Endothelial cell of umbilical vein (primary cell): ENCODE data around the gene ATF1. TPM values are rescaled to one million over a fixed set of nuclear protein-coding genes. Genes with fewer than 3 reads are reported as not detected.

Experiments
- BruUV-seq: library from RNA; stranded (reverse); fragments of 400-500 nt; replicated peaks from 2 replicates; lab custom pipeline; 2021; lab: Mats Ljungman, UMichigan
- CTCF ChIA-PET: fragments of 300-600, 350-600 bp; sonication (Branson Sonifier 250); formaldehyde crosslinking; loops from one replicate; lab custom pipeline; 2021; ENCODE audit warnings: antibody characterized with exemption, inconsistent platforms; lab: Charles Lee
- POLR2A ChIA-PET: fragments of 300-600, 350-600 bp; sonication (Branson Sonifier 250); formaldehyde crosslinking; loops from one replicate; lab custom pipeline; 2021; ENCODE audit warnings: antibody characterized with exemption, inconsistent platforms; lab: Charles Lee
- DNase-seq: peaks from one replicate; pipeline ENCODE4 v3.0.0-alpha.2; 2011; ENCODE audit warnings: low read depth, low spot score
- FAIRE-seq: peaks from 2 replicates; lab custom pipeline; 2011; peaks lifted over from hg19 to GRCh38; lab: Jason Lieb, UNC
- H2AFZ ChIP-seq: 2 replicates; pipeline ENCODE4 v1.6.0; 2012; ENCODE audit warnings: low read depth, low read length, control low read depth, inconsistent platforms
- H3K27ac ChIP-seq: 2 replicates; pipeline ENCODE4 v1.5.1; 2011; ENCODE audit warnings: low read depth, mild to moderate bottlenecking, control low read depth, low read length, moderate library complexity; ENCODE audit not compliant: insufficient read depth
- H3K27me3 ChIP-seq, 2 experiments: 2 replicates each; pipeline versions ENCODE4 v1.6.0 to v1.6.1; 2011; ENCODE audit warnings: low read length in 2 of 2, mixed read lengths in 1 of 2; ENCODE audit not compliant: control insufficient read depth in 2 of 2, insufficient read depth in 2 of 2
- H3K36me3 ChIP-seq, 2 experiments: 2 replicates in 1 of 2; 3 replicates in 1 of 2; pipeline ENCODE4 v1.5.1; 2011; ENCODE audit warnings: low read length in 2 of 2, mild to moderate bottlenecking in 1 of 2, moderate library complexity in 1 of 2; ENCODE audit not compliant: control insufficient read depth in 2 of 2, insufficient read depth in 2 of 2; ENCODE audit errors: extremely low read depth in 1 of 2
- H3K4me1 ChIP-seq: 3 replicates; pipeline ENCODE4 v1.5.1; 2011; ENCODE audit warnings: mild to moderate bottlenecking, low read length; ENCODE audit not compliant: control insufficient read depth, insufficient read depth; ENCODE audit errors: extremely low read depth
- H3K4me2 ChIP-seq: 2 replicates; pipeline ENCODE4 v1.6.1; 2011; ENCODE audit warnings: low read length, control low read depth, mixed read lengths; ENCODE audit not compliant: insufficient read depth
- H3K4me3 ChIP-seq, 3 experiments: fragments of 200-600 bp in 1 of 3; sonication (generic), shearing (Covaris generic) in 1 of 3; replicated peaks in 1 of 3; 2 replicates each; pipeline ENCODE4 v1.5.1; 2011 to 2016; ENCODE audit warnings: control low read depth in 3 of 3, low read length in 3 of 3, mild to moderate bottlenecking in 2 of 3, inconsistent platforms in 1 of 3, low read depth in 1 of 3, moderate library complexity in 1 of 3; ENCODE audit not compliant: insufficient read depth in 1 of 3
- H3K79me2 ChIP-seq: 2 replicates; pipeline ENCODE4 v1.6.0; 2012; ENCODE audit warnings: low read length, inconsistent platforms; ENCODE audit not compliant: control insufficient read depth, insufficient read depth
- H3K9ac ChIP-seq: replicated peaks from 2 replicates; pipeline ENCODE3; 2011; ENCODE audit warnings: low read length, control low read depth; ENCODE audit not compliant: insufficient read depth; ENCODE audit errors: extremely low read depth
- H3K9me1 ChIP-seq: replicated peaks from 3 replicates; pipeline ENCODE4 v1.6.0; 2011; ENCODE audit warnings: mild to moderate bottlenecking, low read length; ENCODE audit not compliant: control insufficient read depth, insufficient read depth; ENCODE audit errors: extremely low read depth
- H3K9me3 ChIP-seq: replicated peaks from 2 replicates; pipeline ENCODE4 v1.5.1; 2012; ENCODE audit warnings: low read length, inconsistent platforms; ENCODE audit not compliant: control insufficient read depth, insufficient read depth
- H4K20me1 ChIP-seq: replicated peaks from 2 replicates; pipeline ENCODE3; 2011; ENCODE audit warnings: mild to moderate bottlenecking, low read length; ENCODE audit not compliant: control insufficient read depth, insufficient read depth; ENCODE audit errors: extremely low read depth
- CTCF ChIP-seq, 2 donors: IDR thresholded peaks; 1 replicate in 1 of 2; 2 replicates in 1 of 2; pipeline ENCODE4 v1.5.1; 2011; ENCODE audit warnings: low read length in 2 of 2, mild to moderate bottlenecking in 2 of 2, moderate library complexity in 2 of 2, control low read depth in 1 of 2, inconsistent platforms in 1 of 2, low read depth in 1 of 2; ENCODE audit not compliant: insufficient read depth in 1 of 2; ENCODE audit errors: extremely low read depth in 1 of 2
- EZH2 ChIP-seq: IDR thresholded peaks from 2 replicates; pipeline ENCODE4 v1.6.1; 2012; ENCODE audit warnings: borderline replicate concordance, low read depth, mild to moderate bottlenecking, moderate library complexity, low read length, inconsistent platforms; ENCODE audit not compliant: severe bottlenecking
- FOS ChIP-seq: IDR thresholded peaks from 2 replicates; pipeline ENCODE4 v1.6.1; 2011; ENCODE audit warnings: mild to moderate bottlenecking, low read length, moderate library complexity, borderline replicate concordance; ENCODE audit not compliant: insufficient read depth
- GATA2 ChIP-seq: IDR thresholded peaks from 2 replicates; pipeline ENCODE4 v1.7.0; 2011; ENCODE audit warnings: low read depth, mild to moderate bottlenecking, moderate library complexity, mixed read lengths, low read length; ENCODE audit not compliant: insufficient read length, insufficient read depth
- JUN ChIP-seq: IDR thresholded peaks from 2 replicates; pipeline ENCODE4 v1.6.1; 2011; ENCODE audit warnings: borderline replicate concordance, low read depth; ENCODE audit not compliant: insufficient read length, insufficient read depth
- MAX ChIP-seq: IDR thresholded peaks from 2 replicates; pipeline ENCODE4 v1.6.1; 2011; ENCODE audit not compliant: insufficient read depth, insufficient read length
- MYC ChIP-seq: IDR thresholded peaks from one replicate; pipeline ENCODE4 v1.6.1; 2011; ENCODE audit warnings: mild to moderate bottlenecking, low read depth, low read length
- POLR2A ChIP-seq: IDR thresholded peaks from 2 replicates; pipeline ENCODE4 v1.6.1; 2012; ENCODE audit warnings: low read depth, mild to moderate bottlenecking, control low read depth, low read length
- POLR2AphosphoS5 ChIP-seq: IDR thresholded peaks from 2 replicates; pipeline ENCODE4 v1.6.1; 2012; ENCODE audit warnings: low read depth, mild to moderate bottlenecking, control low read depth, low read length, moderate library complexity; ENCODE audit not compliant: insufficient read depth
- dilution Hi-C: fragments of 300-500 bp; cut with MboI; formaldehyde crosslinking; loops from one replicate; pipeline ENCODE4 v1.15.0; 2019; ENCODE audit warnings: low sequenced_read_pairs; ENCODE audit not compliant: extremely low pct_ligation_motif_present
- intact Hi-C: fragments of 100-400 bp; cut with micrococcal nuclease; formaldehyde crosslinking; loops from one replicate; pipeline ENCODE4 v1.10.0; 2022
- polyA plus RNA-seq, 4 experiments: library from polyadenylated mRNA; depleted of rRNA in 3 of 4; stranded (reverse) in 3 of 4; unstranded in 1 of 4; fragments of >200 nt; gene quantifications; 2 replicates each; pipeline versions ENCODE4 v1.2.1 to v1.2.3, GENCODE V29; 2011 to 2012; ENCODE audit warnings: missing spikeins in 1 of 4
- total RNA-seq: library from RNA; stranded (reverse); gene quantifications from 2 replicates; pipeline ENCODE4 v1.2.3, GENCODE V29; 2021

ATF1 gene
- total and polyA plus RNA-seq, 2 donors (not counting 3 experiments of a cell fraction or from before 2014, with no cell fraction given) = 14.5 to 26.7 TPM

GRCh38 chr12:50778663-50779590 lies 15.0 kb downstream of the ATF1 start:
- Histone ChIP-seq H3K9me1 (no peaks in the 10 kb centered on the region), H3K27me3 (no peaks in the 10 kb centered on the region), H3K27ac (no peak overlapping the region), H3K79me2 (peaks cover 17% of the 10 kb centered on the region), H2AFZ (no peak overlapping the region), H3K4me2 (no peak overlapping the region), H3K9ac (no peak overlapping the region), H3K4me3 (no peak overlapping the region), H3K36me3 (peaks cover 0 to 2% of the 10 kb centered on the region in 2 experiments), H3K4me1 (no peaks in the 10 kb centered on the region), H3K9me3 (no peaks in the 10 kb centered on the region), H4K20me1 (no peaks in the 10 kb centered on the region)
- no peak for TF ChIP-seq POLR2AphosphoS5
- intact Hi-C loops (no loop called here), dilution Hi-C loops (no loop called here)
- BruUV-seq = no TSS peak
- no peak for DNase-seq
- FAIRE-seq = no peak
- POLR2A ChIA-PET = interaction anchor here (0.7 kb wide), 1 partner anchor 15 kb away, joined by 4 read pairs; no protein-coding TSS in a partner anchor
- CTCF ChIA-PET = interaction anchor here (1.0 to 2.5 kb wide), 3 partner anchors 12 to 14 kb away, joined by 3 to 10 read pairs (median 7); no protein-coding TSS in a partner anchor

GRCh38 chr12:50780013-50780412 lies 16.1 kb downstream of the ATF1 start:
- Histone ChIP-seq H4K20me1 (no peaks in the 10 kb centered on the region), H3K4me2 (no peak overlapping the region), H2AFZ (no peak overlapping the region), H3K27ac (no peak overlapping the region), H3K4me3 (no peak overlapping the region), H3K79me2 (peaks cover 18% of the 10 kb centered on the region), H3K27me3 (no peaks in the 10 kb centered on the region), H3K9me1 (no peaks in the 10 kb centered on the region), H3K4me1 (no peaks in the 10 kb centered on the region), H3K36me3 (peaks cover 0 to 2% of the 10 kb centered on the region in 2 experiments), H3K9ac (no peak overlapping the region), H3K9me3 (no peaks in the 10 kb centered on the region)
- intact Hi-C loops (no loop called here), dilution Hi-C loops (no loop called here)
- CTCF ChIA-PET = interaction anchor here (0.6 to 1.3 kb wide), 2 partner anchors 15 to 17 kb away, joined by 3 to 7 read pairs; no protein-coding TSS in a partner anchor
- BruUV-seq = no TSS peak
- POLR2A ChIA-PET = no interaction called here
- TF ChIP-seq POLR2A = no peak
- TF ChIP-seq GATA2 = no peak
- no peak for TF ChIP-seq CTCF (IDR thresholded peaks at IDR 0.05; ENCODE audit: extremely low read depth in 1 of 2, insufficient read depth in 1 of 2, low read depth in 1 of 2, low read length in 2 of 2)
- no peak for TF ChIP-seq POLR2AphosphoS5
- TF ChIP-seq MYC = no peak
- TF ChIP-seq JUN = no peak
- no peak for TF ChIP-seq MAX
- TF ChIP-seq EZH2 = no peak
- no peak for TF ChIP-seq FOS
- no peak for FAIRE-seq
- no peak for DNase-seq
